Aorta (tissue), 5 donors: ENCODE measurements around the gene FAM53A. TPM values are rescaled to one million over a fixed set of nuclear protein-coding genes. Genes with fewer than 3 reads are reported as not detected.

Experiments used
- ATAC-seq: fragments of 200-7000 bp; cut with Tn5 transposase; one replicate; pipeline ENCODE4 v1.9.1; 2022; ENCODE audit warnings: moderate library complexity; ENCODE audit not compliant: low FRiP score
- DNase-seq, 2 donors: peaks; one replicate each; pipeline ENCODE4 v3.0.0-alpha.2; 2020
- H3K27ac ChIP-seq, 2 donors: one replicate each; pipeline ENCODE4 v1.5.1; 2013; ENCODE audit warnings: low read length in 2 of 2, mild to moderate bottlenecking in 2 of 2, moderate library complexity in 2 of 2, control low read depth in 1 of 2, inconsistent platforms in 1 of 2, low read depth in 1 of 2
- H3K27me3 ChIP-seq, 2 donors: one replicate each; pipeline ENCODE4 v1.6.1; 2013; ENCODE audit warnings: control low read depth in 1 of 2, low read length in 1 of 2, mild to moderate bottlenecking in 1 of 2, moderate library complexity in 1 of 2; ENCODE audit not compliant: insufficient read depth in 2 of 2, control insufficient read depth in 1 of 2
- H3K36me3 ChIP-seq, 2 donors: one replicate each; pipeline ENCODE4 v1.6.1; 2013; ENCODE audit warnings: control low read depth in 1 of 2, low read length in 1 of 2, mild to moderate bottlenecking in 1 of 2; ENCODE audit not compliant: insufficient read depth in 2 of 2, control insufficient read depth in 1 of 2
- H3K4me1 ChIP-seq, 2 donors: one replicate each; pipeline ENCODE4 v1.6.1; 2013; ENCODE audit warnings: low read length in 2 of 2, control low read depth in 1 of 2, mild to moderate bottlenecking in 1 of 2, moderate library complexity in 1 of 2; ENCODE audit not compliant: insufficient read depth in 2 of 2, control insufficient read depth in 1 of 2
- H3K4me3 ChIP-seq, 2 donors: one replicate each; pipeline ENCODE4 v1.5.1; 2013; ENCODE audit warnings: low read length in 2 of 2, control low read depth in 1 of 2, mild to moderate bottlenecking in 1 of 2
- H3K9me3 ChIP-seq: one replicate; pipeline ENCODE4 v1.6.1; 2013; ENCODE audit warnings: mild to moderate bottlenecking, low read length; ENCODE audit not compliant: control insufficient read depth
- WGBS, 2 donors: extraction: QIAGEN DNeasy Blood & Tissue Kit; methylation state at CpG; one replicate each; pipeline ENCODE4 v1.1.7; 2013; 5-methylcytosine and 5-hydroxymethylcytosine counted together
- intact Hi-C, 2 donors: fragments of 100-400 bp; cut with DNase I; formaldehyde crosslinking; loops; one replicate each; pipeline versions ENCODE4 v1.14.2 to v1.15.0; 2022
- polyA plus RNA-seq, 2 donors: library from polyadenylated mRNA; stranded (reverse); fragments of 200-250 nt; gene quantifications; one replicate each; pipeline ENCODE4 v1.2.3, GENCODE V29; 2013
- total RNA-seq, 2 donors: library from RNA; stranded (reverse); fragmentation: NEBNext Ultra II Directional; extraction: Animal tissue kit (Norgen Biotek cat#: 25700); gene quantifications; one replicate each; pipeline ENCODE4 v1.2.1, GENCODE V29; 2021
- donor health status: healthy with polysubstance abuse.
- donor health status: Bipolar disorder and iron deficiency.
- donor health status: DM: no; HTN: no; CAD: no.
- donor health status: DM: no; HTN: no; CAD: no.
- donor health status: DM: yes; HTN: yes; CAD: no.

FAM53A gene
- total and polyA plus RNA-seq, 4 donors: 0.77 to 1.9 (median 1.5) TPM; not detected in 1

DNA sequence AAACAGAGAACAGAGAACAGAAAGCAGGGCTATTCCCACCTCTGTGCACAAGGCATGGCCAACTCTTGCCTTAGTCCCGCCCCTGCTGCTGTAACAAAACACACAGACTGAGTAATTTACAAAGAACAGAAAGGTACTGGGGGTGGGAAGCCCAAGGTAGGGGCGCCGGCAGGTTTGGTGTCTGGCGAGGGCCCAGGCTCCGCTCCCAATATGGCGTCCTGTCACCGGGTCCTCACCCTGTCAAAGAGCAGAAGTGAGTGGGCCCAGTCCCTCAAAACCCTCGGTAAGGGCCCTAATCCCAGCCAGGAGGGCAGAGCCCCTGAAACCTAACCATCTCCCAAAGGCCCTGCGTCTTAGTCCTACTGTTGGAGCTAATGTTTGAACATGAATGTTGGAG lies 71.0 kb downstream of the FAM53A start:
- Histone ChIP-seq H3K36me3 (no peaks in the 10 kb centered on the region), H3K4me3 (no peak overlapping the region), H3K27ac (no peak overlapping the region), H3K27me3 (no peaks in the 10 kb centered on the region), H3K9me3 (peaks cover 6% of the 10 kb centered on the region), H3K4me1 (no peaks in the 10 kb centered on the region)
- DNase-seq (no peak), ATAC-seq (no peak)
- intact Hi-C loops: no loop called here
- WGBS, 2 donors: 79 to 82% methylated on average over 9 of the region's 9 CpGs

DNA sequence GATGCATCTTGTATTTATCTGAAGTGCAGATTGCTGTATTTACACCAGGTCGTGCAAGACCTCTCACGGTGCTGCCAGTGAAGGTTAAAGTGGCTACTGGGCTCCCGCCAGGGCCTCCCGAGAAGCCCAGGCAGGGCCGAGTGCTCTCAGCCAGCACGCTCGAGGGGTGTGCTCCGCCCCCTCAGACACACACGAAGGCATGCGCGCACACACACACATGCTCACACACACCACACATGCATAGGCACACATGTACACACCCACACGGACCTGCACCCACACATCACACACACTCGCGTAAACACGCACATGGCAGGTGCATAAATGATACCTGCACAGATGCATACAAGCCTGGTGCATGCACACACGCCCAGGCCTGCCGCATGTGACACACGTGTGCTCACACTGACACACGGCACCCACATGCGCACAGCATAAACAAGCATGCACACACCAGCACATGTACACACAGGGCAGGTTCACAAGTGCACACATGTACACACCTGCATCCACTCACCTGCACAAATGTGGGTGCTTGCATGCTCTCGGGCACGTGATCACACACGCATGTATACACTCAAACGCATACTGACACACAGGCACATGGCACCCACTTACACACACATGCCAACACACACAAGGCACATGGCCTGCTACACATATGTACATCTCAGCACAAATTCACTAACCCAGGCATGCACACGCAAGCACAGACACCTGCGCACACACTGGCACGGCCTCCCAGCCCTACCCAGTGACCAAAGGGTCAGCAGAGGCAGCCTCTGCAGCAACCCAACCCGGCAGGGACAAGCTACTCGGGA lies 71.6 kb downstream of the FAM53A start:
- Histone ChIP-seq H3K36me3 (no peaks in the 10 kb centered on the region), H3K4me1 (no peaks in the 10 kb centered on the region), H3K4me3 (no peak overlapping the region), H3K9me3 (no peaks in the 10 kb centered on the region), H3K27me3 (no peaks in the 10 kb centered on the region), H3K27ac (no peak overlapping the region)
- WGBS, 2 donors: 86 to 87% methylated on average over 29 of the region's 29 CpGs
- DNase-seq (no peak), ATAC-seq (no peak)
- intact Hi-C loops: no loop called here

DNA sequence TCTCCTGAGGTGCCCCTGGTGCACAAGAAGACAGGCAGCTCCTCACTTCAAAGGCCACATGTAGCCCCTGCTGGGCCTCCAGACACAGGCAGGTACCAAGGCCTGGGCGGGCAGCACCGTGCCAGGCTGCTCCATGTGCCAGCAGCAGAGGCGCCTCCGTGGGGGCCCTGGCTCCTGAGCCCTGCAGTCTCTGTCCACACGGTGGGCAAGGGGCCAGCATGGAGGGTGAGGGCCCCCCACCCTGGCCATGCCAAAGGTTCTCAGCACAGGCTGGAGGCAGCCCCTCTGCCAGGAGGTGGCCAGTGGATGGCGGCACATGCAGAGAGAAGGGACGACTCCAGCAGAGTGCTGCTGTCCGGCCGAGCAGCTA lies 72.6 kb downstream of the FAM53A start:
- peak; percentile 35 to 69 for DNase-seq
- H3K9me3 ChIP-seq: no peaks in the 10 kb centered on the region
- H3K4me1 ChIP-seq: no peaks in the 10 kb centered on the region
- intact Hi-C loops: no loop called here
- H3K4me3 ChIP-seq: no peak overlapping the region
- no peaks in the 10 kb centered on the region for H3K27me3 ChIP-seq
- no peak overlapping the region for H3K27ac ChIP-seq
- H3K36me3 ChIP-seq: no peaks in the 10 kb centered on the region
- no peak for ATAC-seq
- 80 to 83% methylated on average over 9 of the region's 9 CpGs for WGBS, 2 donors

DNA sequence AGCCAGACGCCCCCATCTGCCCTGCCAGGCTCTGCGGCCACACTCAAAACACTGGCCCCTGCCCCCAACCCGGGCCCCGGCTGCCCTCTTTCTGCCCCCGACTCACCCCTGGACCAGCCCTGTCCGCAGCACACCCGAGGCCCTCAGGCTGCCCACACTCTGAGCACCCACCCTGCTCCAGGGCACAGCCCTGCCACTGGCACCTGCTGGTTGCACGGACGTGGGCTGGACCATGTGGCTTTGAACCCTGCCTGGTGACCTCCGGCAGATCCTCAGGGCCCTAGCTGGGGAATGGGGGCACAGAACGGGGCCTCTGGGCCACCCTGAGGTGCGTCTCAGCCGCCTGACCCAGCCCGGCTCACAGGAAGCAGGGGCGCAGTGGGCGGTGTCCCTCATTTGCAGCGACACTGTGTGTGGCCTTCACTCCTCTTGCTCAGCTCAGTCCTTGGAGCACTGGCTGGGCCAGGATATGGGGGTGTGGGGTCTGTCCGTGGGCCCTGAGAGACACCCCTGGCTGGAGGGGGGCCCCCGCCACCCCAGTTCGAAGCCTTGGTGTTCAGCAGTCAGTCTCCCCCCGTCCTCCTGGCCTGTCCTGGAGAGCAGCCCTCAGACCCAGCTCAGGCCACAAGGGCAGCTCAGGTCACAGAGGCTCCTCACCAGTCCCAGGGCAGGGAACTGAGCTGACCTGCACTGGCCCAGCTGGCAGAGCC lies 73.2 kb downstream of the FAM53A start:
- Histone ChIP-seq H3K4me3 (no peak overlapping the region), H3K9me3 (no peaks in the 10 kb centered on the region), H3K27me3 (no peaks in the 10 kb centered on the region), H3K36me3 (no peaks in the 10 kb centered on the region), H3K4me1 (no peaks in the 10 kb centered on the region), H3K27ac (no peak overlapping the region)
- DNase-seq: peak; percentile 22 to 70
- intact Hi-C loops: no loop called here
- WGBS, 2 donors: 87% methylated on average over 20 to 21 of the region's 21 CpGs
- peak; percentile 47 for ATAC-seq

DNA sequence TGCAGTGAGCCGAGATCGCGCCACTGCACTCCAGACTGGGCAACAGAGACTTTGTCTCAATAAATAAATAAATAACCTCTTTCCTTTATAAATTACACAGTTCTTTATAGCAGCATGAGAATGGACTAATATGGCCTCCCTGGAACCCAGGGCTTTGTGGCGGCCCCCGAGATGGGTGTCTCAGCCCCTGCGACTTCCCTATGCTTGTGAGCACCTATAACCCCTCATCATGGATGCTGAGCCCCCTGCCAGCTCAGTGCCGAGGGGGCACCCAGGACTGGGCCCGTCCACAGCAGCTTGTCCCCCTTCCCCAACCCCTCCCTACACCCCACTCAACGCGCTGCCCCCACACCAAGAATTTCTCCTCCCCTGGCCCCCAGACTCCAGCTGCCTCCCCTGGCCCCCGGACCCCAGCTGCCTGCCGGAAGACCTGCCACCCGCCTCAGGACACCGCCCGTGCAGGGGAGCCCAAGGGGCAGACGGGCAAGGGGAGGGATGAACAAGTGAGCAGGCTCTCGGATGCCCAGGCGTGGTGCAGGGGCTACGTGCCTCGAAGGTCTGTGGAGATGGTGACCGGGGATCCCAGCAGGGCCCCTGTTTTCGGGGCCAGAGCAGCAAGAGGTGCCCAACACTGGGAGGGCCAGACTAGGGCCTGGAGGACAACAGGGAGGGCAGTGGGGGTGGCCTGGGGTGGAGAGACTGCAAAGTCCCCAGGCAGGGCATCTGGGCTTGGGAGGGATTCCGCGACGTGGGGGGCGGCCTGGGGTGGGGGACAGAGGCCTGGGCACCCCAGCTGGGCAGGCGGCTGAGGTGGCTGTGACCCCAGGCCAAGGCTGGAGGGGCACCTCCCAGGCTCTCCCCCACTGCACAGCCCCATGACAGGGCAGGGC lies 74.0 kb downstream of the FAM53A start:
- no peaks in the 10 kb centered on the region for H3K9me3 ChIP-seq
- H3K36me3 ChIP-seq: no peaks in the 10 kb centered on the region
- no peak overlapping the region for H3K4me3 ChIP-seq
- no peak overlapping the region for H3K27ac ChIP-seq
- WGBS, 2 donors: 95% methylated on average over 26 to 27 of the region's 27 CpGs
- DNase-seq (peak; percentile 47 to 69), ATAC-seq (peak; percentile 36)
- no peaks in the 10 kb centered on the region for H3K4me1 ChIP-seq
- intact Hi-C loops: no loop called here
- no peaks in the 10 kb centered on the region for H3K27me3 ChIP-seq

DNA sequence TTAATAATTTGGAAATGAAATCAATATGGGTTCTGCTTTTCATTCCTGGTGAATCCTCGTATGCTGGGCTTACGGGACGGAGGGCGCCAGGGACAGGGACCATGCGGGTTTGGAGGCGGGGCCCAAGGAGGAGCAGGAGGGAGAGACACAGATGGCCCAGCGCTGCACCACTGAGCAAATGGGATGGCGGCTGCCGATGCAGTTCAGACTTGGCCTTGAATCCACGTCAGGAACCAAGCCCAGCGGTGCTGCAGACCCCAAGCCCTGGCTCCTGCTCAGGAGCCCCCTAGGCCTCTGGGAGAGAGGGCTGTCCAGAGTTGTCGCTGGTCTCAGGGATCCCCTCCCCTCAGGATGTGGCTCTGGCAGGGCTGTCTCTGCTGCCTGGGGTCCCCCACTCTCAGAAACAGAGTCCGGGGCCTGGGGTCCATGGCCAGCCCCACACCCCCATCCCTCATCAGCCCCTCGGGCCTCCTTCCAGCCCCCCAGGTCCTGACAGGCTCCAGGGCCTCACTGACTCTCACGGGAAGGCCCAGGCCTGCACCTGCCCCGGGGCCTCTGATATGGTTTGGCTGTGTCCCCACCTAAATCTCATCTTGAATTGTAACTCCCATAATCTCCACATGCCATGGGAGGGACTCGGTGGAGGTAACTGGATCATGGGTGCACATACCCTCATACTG lies 75.2 kb downstream of the FAM53A start:
- no peaks in the 10 kb centered on the region for H3K27me3 ChIP-seq
- WGBS, 2 donors: 78 to 79% methylated on average over 16 to 17 of the region's 17 CpGs
- peak; percentile 28 to 69 for DNase-seq
- no peaks in the 10 kb centered on the region for H3K4me1 ChIP-seq
- no peaks in the 10 kb centered on the region for H3K9me3 ChIP-seq
- no peak overlapping the region for H3K27ac ChIP-seq
- H3K36me3 ChIP-seq: no peaks in the 10 kb centered on the region
- no peak for ATAC-seq
- intact Hi-C loops: no loop called here
- H3K4me3 ChIP-seq: no peak overlapping the region

DNA sequence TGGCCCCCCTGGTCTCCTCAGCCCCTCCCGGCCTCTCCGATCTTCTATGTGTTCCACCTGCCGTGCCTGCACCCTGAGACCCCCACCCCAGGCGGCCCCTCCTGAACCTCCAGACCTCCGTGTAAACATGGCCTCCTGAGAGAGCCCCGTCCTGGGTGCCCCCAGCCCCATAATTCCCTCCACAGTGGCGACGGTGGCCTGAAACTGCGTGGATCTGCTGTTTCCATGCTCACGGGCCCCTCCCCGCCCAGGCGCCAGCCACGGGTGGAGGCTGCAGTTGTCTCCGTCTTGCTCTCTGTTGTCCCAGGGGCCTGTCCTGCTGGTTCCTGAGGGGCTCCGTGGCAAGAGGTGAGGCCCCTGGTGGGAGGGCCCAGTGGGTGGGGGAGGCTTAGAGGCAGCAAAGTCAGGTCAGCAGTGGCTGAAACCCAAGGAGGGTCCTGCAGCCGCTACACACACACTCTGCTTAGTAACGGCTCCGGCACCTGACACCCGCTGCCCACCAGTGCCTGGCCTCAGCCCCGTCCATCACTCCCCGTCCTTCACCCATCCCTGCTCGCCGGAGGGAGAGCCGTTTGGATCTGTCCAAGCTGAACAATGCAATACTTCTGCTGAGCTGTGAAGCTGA lies 75.8 kb downstream of the FAM53A start:
- Histone ChIP-seq H3K36me3 (no peaks in the 10 kb centered on the region), H3K4me3 (no peak overlapping the region), H3K27me3 (peaks cover 0 to 2% of the 10 kb centered on the region in 2 donors), H3K9me3 (no peaks in the 10 kb centered on the region), H3K4me1 (no peaks in the 10 kb centered on the region), H3K27ac (no peak overlapping the region)
- intact Hi-C loops: no loop called here
- no peak for ATAC-seq
- WGBS, 2 donors: 78 to 79% methylated on average over 24 of the region's 24 CpGs
- peak; percentile 36 to 61 for DNase-seq
